GM20431 (cell line): ENCODE results near the gene TBC1D22A.

Experiments used
- in situ Hi-C: fragments of 300-500 bp; cut with MseI, MboI; formaldehyde crosslinking; loops from one replicate; pipeline ENCODE4 v1.15.0; 2020; ENCODE audit warnings: low sequenced_read_pairs; ENCODE audit not compliant: unreplicated experiment

The TBC1D22A gene

DNA sequence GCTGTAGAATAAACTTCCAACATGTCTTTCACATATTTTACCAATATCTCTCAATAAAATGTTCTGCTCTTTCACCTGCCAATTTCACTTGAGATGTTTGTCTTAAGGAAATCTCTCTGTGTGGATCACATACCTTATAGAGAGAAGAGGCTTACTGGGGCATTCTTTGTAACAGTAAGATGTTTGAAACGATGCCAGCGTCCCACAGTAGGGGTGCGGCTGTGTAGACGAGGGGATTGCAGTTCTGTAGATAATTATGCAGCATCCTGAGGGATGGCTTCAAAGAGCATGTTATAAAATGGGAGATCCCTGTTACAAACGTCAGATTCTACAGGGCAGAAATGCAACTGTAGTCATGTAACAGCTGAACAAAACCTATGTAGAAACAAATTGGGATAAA is 200.0 kb downstream of the TBC1D22A start:
- in situ Hi-C loops = no loop called here

DNA sequence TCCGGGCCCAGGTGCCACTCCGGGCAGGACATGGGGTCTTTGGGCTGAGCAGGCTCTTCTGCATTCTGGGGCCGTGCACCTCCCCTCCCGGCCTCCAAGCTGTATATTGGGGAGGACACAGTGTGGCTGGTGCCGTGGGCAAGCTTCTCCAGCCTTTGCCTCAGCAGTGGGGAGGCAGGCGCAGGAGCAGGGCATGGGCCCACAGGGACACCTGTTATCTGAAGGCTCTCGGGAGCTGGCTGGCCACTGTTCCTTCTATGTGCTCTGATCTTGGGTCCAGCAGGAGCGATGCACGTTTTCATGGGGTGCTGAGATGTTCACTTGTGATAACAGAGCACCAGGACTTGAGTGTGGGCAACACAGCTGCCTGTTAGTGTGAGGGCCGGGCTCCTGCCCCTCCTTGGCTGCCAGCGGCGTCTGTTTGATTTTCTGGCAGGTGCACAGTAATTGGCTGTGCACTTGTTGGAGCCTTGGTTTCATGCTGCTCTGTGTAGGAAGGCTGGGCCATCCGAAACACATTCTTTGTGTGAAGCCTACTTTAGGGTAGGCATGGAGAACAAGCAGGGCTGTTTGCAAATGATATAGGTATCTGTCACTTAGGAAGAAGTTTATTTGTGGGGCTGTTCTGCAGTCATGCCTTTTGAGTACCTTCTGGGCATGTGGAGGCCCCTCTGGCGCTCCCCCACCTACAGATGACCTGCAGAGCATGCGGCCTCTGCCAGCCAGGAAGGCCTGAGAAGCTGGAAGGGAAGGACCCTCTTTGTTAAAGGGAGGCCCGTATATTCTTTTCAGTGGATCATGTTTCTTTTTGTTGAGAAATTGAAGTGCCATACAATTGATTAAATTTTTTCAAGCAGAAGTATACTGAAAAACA is 201.5 kb downstream of the TBC1D22A start:
- in situ Hi-C loops = no loop called here

DNA sequence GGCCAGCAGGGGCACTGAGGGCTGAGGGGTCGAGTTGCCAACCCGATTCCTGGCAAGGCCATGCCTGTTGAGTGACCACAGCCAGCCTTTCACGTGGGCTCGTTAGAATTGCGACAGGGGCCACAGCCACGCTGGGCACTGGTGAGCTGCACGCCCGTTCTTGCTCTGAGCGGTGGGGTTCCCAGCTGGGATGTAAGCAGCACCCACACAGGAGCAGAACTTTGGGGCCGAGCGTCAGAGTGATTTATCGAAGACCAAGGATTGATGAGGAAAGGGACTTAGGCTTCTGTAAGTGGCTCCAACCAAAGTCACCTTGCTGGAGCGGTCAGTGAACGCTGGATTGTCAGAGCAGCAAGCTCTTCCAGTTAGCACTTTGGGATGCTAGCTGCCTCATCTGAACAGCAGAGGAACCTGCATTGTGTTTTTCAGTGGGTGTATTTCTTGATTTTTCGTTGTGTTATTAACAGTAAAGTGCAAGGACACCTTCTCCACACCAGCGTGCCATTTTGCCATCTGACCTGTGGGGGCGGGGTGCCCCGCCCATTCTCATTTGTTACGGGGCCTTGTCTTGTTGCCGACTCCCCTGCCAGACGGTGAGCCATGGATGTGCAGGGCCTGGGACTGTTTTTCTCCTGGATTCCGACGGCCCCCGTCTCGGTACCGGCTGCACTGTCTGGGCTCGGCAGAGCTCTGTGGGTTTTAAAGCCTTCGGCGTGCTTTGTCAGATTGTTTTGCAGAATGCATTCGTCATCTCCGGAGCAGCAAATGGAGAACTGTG is 202.5 kb downstream of the TBC1D22A start:
- in situ Hi-C loops = no loop called here

DNA sequence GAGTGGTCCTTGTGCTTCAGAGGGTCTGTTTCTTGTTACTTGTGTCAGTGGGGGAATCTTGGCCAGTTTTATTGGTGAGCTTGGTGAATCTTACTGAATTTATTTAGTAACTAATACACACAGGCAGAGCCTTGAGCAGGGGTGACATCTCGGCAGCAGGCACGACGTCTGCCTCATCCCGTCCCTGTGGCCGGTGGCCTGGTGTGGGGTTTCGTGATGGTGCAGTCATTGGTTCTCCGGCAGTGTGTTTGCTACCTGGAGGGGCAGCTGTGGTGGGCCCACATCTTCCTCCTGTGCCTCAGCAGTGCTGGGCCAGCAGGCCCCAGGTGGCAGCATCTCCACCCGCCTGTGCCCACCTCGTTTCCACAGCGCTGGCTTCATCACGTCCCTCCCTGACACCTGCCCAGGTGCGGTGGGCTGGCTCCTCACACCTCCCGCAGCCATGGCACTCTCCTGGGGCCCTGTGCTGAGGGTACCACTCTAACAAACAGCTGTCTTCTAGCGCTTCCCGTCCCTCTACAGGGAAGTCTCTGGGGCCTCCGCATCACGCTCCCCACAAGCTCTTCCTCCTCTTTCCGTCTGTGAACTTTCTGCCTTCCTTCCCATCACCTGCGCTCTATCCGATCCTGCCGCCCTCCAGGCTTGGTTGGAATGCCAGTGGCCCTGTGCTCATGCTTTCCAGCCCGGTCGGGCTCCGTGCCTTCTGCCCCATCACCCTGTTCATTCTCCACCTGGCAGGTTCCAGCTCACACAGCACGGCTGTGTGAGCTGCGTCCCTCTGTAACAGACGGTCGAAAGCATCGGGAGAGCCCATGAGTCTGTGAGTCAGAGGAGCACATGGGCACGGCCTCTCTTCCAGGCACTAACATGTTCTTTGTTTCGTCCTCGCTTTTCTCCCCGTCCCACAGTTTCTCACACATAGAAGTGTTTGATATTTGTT is 203.4 kb downstream of the TBC1D22A start:
- in situ Hi-C loops = no loop called here

DNA sequence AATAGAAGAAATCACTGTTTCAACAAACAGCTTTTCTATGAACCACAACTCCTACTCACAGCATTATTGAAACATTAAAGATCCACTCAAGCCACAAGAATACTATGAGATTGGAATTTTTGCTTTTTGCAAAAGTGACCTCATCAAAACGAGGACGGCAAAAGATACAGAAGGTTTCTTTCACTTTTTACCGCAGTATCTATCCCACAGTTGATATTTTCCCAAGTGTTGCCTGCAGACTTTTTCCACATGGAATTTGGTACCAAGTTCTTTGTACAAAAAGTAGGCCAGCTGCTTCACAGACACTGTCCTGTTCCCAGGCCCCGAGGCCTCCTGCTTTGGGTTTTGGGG is 204.0 kb downstream of the TBC1D22A start:
- in situ Hi-C loops = no loop called here

DNA sequence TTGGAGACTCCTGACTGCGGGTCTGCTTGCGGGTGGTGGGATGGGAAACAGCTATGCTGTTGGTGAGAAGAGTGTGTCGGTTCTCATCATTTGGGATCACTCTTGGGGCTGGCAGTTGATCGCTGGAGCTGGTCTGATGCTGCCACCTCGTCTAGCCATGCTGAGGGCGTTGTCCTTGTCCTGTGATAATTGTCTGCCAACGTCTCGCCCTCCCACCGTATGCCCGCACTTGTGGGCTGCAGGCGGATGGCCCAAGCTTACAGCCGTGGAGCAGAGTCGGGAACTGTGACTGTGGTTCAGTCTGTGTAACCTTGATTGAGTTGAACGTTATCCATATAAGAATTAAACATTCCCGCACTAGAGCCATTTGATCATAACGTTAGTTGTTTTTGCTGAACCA is 204.4 kb downstream of the TBC1D22A start:
- in situ Hi-C loops = no loop called here

DNA sequence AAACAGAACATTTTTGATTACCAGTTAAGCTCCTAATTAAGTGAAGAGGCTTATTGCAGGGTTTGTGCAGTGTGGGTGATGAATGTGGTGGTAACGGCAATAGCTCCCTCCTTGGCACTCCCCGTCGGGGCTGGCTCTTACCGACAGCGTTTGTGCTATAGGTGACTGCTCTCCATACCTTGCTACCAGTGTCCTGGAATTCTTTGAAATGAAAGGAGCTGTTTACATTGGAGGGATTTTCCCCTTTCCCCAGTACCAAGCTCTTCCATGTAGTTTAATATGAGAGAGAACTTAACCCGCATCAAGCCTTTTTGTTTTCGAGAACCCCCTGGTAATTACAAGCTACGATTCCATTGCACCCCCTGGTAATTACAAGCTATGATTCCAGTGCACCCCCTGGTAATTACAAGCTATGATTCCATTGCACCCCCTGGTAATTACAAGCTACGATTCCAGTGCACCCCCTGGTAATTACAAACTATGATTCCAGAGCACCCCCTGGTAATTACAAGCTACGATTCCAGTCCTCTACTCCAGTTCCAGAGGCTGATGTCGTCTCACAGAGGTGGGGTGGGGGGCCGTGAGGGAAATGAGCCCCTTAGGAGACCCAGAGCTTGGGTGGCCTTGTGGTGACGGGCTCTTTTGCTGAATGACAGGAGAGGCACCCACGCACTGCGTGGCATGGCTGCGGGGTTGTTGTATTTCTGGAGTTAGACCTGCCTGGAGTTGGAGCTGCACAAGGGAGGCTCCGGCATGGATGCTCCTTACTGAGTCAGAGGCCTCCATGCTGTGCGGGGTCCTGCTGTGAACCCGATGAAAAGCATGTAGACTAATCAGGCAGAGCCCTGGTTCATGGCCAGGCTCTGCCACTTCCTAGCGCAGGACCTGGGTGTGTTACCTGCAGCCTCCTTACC is 205.3 kb downstream of the TBC1D22A start:
- in situ Hi-C loops = no loop called here

DNA sequence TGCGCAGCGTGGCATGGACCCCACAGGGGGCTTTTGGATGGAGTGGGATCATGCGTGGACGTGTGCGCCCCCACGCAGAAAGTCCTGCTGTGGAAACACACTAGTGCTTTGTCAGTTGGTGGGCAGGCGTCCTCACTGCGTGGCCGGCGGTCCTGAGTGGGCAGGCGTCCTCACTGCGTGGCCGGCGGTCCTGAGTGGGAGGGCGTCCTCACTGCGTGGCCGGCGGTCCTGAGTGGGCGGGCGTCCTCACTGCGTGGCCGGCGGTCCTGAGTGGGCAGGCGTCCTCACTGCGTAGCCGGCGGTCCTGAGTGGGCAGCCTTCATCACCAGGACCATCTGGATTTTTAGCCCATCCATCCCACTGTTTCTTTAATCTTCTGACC is 205.9 kb downstream of the TBC1D22A start:
- in situ Hi-C loops = no loop called here

DNA sequence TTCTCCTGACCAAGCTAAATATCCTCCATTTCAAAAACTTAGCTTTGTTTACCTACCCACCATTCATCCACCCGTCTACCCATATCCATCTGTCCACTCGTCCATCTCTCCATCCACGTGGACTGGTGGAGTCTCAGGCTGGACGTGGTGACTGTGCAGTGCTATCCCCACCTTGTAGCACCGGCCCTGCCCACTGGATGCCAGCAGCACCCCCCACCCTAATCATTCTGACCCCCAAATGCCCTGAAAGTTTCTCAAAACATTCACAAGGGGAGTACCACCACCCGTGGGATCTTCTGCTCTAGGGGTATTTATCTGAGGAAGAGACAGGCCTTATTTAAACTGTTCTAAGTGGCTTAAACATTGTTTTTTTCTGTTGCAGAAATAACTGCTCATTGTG is 206.4 kb downstream of the TBC1D22A start:
- in situ Hi-C loops = no loop called here

DNA sequence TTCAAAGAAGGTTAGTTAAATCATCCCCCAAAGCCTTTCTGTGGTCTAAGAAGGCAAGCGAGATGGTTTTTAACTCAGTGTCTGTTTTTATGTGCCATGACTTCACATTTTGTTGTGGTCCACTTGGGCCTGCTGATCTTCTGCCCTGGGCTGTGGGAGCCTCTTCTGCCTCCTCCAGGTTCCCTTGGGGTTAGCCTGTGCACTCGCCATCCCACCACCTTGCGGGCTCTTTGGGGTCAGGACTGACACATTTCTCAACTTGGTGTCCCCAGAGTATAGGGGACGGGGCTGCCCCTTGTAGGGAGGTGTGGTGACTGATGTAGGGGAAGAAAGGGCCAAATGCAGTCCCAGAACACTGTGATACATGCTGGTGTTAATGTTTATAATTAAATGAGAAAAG is 207.0 kb downstream of the TBC1D22A start:
- in situ Hi-C loops = no loop called here

DNA sequence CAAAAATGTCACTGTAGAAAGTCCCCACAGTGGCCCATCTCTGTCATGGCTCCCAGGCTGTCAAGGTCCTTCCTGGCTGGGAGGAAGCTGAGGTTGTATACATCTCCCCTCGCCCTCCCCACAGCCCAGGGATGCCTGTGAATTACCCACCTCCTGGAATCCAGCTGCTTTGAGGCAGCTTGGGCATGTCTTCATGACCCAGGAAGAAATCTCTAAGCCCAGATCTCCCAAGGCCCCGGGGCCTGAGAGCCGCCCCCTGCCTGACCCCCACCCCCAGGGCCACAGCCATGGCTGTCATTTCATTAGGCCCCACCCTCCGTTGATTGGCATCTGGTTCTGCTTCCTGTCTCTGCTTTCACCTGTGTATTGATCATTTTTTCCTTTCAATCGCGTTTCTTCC is 207.5 kb downstream of the TBC1D22A start:
- in situ Hi-C loops = no loop called here

DNA sequence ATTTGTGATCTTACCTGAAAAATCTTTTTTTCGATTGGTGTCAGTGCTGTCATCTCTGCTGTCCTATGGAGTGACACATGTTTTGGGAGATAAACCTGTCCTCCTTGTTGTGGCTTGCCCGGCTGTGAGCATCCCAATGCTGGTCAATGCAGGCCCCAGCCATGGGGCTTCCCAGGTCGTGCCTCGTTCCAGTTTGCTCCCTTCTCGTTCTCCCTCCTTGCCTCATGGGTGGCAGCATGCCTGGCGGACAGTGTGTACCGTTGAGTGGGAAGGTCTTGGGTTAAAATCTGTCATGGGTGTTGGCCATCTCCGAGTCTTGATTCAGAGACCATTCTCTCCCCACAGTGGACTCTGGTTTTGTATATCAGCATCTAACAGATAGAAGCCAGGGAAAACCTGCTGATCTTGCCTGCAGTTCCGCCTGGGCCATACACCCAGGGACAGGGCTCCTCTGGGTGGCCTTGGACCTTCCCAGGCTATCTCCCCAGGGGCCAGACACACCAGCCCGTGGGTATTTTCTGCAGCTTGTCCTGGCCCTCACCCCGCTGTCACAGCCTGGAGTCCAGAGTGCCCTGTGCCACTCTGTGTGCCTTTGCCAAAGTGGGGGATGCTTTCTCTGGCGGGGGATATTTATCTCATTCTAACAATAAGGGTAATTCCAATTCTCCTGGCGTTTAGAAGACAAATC is 208.1 kb downstream of the TBC1D22A start:
- in situ Hi-C loops = no loop called here

DNA sequence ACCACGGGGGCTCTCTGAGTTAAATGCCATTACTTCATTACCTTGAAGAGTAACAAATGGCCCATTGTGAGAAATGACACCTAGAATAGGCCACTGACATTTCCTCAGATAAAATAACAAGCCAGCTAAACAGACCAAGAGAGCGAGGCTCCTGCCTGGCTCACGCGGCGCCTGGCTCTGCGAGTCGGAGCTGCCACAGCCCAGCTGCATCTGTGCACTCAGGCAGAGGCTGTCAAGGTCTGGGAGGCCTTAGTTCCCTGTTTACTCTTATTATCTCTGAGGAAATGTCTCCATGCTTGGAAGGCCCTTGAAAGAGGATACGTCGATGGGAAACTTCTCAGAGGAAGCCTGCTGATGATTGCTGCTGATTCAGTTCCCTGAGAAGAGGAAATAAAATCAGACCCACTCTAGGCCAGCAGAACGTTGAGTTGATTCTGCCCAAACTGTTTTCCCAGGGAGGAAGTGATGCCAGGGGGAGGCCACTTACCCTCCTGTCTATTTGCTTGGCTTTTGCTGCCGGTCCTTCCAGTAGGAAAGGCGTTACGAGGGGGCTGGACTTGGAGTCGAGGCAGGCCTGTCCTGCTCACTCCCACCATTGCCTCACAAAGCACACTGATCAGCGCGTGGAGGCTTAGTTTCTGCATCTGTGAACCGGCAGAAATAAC is 208.8 kb downstream of the TBC1D22A start:
- in situ Hi-C loops = no loop called here

DNA sequence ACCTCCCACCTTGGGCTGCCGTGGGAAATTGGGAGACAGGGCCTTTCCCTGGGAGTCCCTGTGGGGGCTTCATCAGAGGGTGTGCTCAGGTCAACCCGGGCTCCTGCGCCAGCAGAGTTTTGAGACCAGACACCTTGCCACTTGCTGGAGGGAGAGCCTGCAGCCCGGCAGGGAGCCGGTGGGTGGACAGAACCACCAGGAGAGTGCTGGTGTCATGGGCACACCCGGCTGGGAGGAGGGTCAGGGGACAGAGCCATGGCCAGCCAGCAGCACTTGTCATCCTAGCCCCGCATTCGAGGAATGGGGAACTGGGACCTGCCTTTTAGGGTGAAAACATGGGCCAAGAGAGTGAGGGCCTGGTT is 209.3 kb downstream of the TBC1D22A start:
- in situ Hi-C loops = no loop called here

DNA sequence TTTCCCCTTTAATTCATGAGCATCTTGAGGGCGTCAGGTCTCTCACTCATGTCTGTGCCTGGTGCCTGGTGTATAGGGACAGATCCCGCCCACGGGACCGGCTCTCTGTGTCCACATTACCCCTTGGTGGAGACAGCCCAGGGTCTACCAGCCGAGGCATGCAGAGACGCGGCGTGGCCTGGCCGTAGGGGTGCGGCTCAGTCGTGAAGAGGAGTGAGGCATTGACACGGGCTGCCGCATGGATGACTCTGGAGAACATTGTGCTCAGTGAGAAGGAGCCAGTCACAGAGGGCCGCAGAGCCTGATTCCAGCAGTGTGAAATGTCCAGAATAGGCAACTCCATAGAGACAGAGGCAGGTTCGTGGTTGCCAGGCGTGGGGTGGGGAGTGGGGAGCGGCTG is 209.8 kb downstream of the TBC1D22A start:
- in situ Hi-C loops = no loop called here

DNA sequence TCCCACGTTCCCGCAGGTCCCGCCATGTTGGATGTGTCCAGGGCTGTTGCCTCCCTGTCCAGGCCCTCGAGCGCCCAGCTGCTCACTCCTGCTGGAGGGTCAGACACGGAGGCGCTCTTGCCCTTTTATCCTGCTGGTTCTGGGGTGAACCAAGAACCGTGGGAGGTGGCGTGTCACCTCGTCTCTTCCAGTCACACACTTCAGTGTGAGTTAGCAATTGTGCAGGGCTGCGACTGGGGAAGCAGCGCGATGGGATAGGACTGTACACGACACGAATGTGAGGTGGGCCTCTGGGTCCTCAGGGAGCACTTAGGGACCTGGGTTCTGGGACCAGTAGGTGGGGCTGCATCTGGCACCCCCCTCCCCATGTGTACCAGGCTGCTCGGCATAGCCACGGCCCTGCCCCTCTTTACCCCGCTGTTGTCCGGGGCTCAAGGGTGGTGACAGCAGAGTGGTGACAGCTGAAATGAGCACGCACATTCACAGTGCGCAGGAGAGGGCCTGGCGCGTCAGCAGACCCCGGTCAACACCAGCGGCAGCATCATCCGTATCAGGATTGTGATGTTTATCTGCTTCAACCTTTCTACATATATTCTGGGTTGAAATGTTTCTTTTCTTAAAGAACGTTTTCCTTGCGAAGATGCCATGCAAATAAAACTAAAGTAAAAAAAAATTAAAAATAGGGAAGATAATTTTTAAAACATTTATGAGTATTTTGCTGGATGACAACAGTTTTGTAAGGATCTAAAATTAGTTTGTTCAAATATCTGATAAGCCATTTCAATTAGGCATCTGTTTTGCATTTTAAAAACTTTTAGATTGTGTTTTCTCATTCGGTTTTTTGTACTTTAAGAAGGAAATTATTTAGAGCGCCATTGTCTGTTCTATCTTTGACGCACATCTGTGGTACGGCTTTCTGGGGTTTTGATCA is 210.7 kb downstream of the TBC1D22A start:
- in situ Hi-C loops = no loop called here

DNA sequence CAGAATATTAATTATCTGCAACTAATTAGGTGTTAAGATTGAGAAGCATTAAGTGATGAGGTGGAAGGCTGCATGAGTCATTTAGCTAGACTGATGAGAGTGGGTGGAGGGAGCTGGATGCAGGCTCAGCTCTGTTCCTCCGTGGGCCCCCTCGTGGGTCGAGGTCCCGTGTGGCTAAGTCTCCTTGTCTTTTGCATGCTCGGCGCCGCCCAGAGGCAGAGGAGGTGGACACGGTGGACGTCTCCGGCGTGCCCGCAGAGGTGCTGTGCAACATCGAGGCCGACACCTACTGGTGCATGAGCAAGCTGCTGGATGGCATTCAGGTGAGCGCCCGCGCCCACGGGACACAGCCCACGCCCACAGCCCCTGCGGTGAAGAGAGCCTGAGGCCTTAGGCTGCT is 211.6 kb downstream of the TBC1D22A start:
- in situ Hi-C loops = no loop called here
